RWPE2 (cell line): ENCODE results near the gene FBXO42.
A peak's percentile ranks its signal among the peaks of the same experiment; 100 is the strongest.

Experiments used
- ATAC-seq: fragments of 200-7000 bp; cut with Tn5 transposase; 3 replicates; pipeline ENCODE4 v1.9.1; 2021; ENCODE audit warnings: low read depth
- DNase-seq: peaks from one replicate; pipeline ENCODE4 v3.0.0-alpha.2; 2020; ENCODE audit warnings: low spot score
- H3K27ac ChIP-seq: fragments of 450-650 bp; 2 replicates; pipeline ENCODE4 v1.5.1; 2017; ENCODE audit warnings: mild to moderate bottlenecking; ENCODE audit not compliant: poor library complexity, severe bottlenecking
- H3K27me3 ChIP-seq: fragments of 250-450 bp; sonication (Bioruptor Pico); 2 replicates; pipeline ENCODE4 v1.5.1; 2021; ENCODE audit warnings: mild to moderate bottlenecking, moderate library complexity; ENCODE audit not compliant: insufficient read depth, poor library complexity, severe bottlenecking
- H3K36me3 ChIP-seq: fragments of 250-450 bp; sonication (Bioruptor Pico); 2 replicates; pipeline ENCODE4 v1.5.1; 2020; ENCODE audit warnings: low read depth, mild to moderate bottlenecking, moderate library complexity
- H3K4me1 ChIP-seq: fragments of 250-450 bp; sonication (Bioruptor Pico); 2 replicates; pipeline ENCODE4 v1.5.1; 2021; ENCODE audit warnings: mild to moderate bottlenecking, moderate library complexity; ENCODE audit not compliant: insufficient read depth, poor library complexity, severe bottlenecking
- H3K4me3 ChIP-seq: fragments of 250-450 bp; sonication (Bioruptor Pico); 2 replicates; pipeline ENCODE4 v1.5.1; 2021; ENCODE audit warnings: mild to moderate bottlenecking, moderate library complexity; ENCODE audit not compliant: severe bottlenecking
- H3K9me3 ChIP-seq: fragments of 250-450 bp; sonication (Bioruptor Pico); 2 replicates; pipeline ENCODE4 v1.5.1; 2021; ENCODE audit warnings: mild to moderate bottlenecking, moderate library complexity; ENCODE audit not compliant: severe bottlenecking
- CTCF ChIP-seq: fragments of 450-650 bp; IDR thresholded peaks from one replicate; pipeline ENCODE4 v1.5.1; 2017; ENCODE audit warnings: mild to moderate bottlenecking, moderate library complexity; ENCODE audit not compliant: poor library complexity, severe bottlenecking

Gene FBXO42

GRCh38 chr1:16307222-16307621 lies 45.1 kb downstream of the FBXO42 start:
- H3K27ac ChIP-seq = no peak overlapping the region
- TF ChIP-seq CTCF = no peak
- no peaks in the 10 kb centered on the region for H3K27me3 ChIP-seq
- peaks cover 3% of the 10 kb centered on the region for H3K9me3 ChIP-seq
- DNase-seq = no peak
- peaks cover 73% of the 10 kb centered on the region for H3K36me3 ChIP-seq
- H3K4me1 ChIP-seq = no peaks in the 10 kb centered on the region
- no peak for ATAC-seq
- H3K4me3 ChIP-seq = no peak overlapping the region

- Histone ChIP-seq H3K4me1 (peaks cover 8% of the 10 kb centered on the region), H3K27ac (no peak overlapping the region), H3K9me3 (peaks cover 3% of the 10 kb centered on the region), H3K4me3 (no peak overlapping the region), H3K36me3 (peaks cover 62% of the 10 kb centered on the region), H3K27me3 (no peaks in the 10 kb centered on the region)
- no peak for DNase-seq
- TF ChIP-seq CTCF = no peak
- ATAC-seq = no peak
Observed at GRCh38 chr1:16302709-16303627, 49.3 kb downstream of the FBXO42 start.

DNA sequence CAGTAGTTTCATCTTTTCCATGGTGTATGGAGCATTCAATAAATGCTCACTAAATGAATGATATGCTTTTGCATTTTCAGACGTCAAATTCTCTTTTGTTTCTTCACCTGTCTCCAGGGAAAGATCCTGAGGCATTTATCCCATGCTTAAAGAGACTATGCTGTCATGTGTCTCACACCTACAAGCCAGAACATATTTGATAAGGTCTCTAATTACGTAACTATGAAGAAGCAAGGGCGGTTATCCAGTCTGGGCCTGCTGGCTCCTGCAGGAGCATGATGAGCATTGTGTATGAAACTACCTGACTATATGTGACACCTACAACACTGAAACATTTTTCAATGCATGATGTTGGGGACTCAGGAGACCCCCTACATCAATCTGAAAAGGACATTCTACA lies 51.8 kb downstream of the FBXO42 start:
- Histone ChIP-seq H3K4me3 (no peak overlapping the region), H3K4me1 (peaks cover 8% of the 10 kb centered on the region), H3K9me3 (no peaks in the 10 kb centered on the region), H3K27me3 (no peaks in the 10 kb centered on the region), H3K27ac (no peak overlapping the region), H3K36me3 (peaks cover 50% of the 10 kb centered on the region)
- TF ChIP-seq CTCF = no peak
- peak; percentile 85 for ATAC-seq
- DNase-seq = no peak

DNA sequence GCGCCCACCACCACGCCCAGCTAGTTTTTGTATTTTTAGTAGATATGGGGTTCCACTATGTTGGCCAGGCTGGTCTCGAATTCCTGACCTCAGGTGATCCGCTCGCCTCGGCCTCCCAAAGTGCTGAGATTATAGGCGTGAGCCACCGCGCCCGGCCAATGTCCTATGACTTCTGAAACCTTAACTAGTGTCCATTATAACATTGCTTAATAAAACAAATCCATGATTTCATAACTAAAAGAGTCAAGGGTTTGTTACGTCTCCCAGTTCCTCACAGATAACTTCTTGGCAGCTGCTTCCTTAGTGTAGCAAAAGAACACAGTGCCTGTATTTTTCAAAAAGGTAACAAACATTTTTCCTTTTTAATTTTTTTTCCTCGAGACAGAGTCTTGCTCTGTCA lies 53.6 kb downstream of the FBXO42 start:
- Histone ChIP-seq H3K4me3 (no peak overlapping the region), H3K4me1 (peaks cover 8% of the 10 kb centered on the region), H3K27me3 (no peaks in the 10 kb centered on the region), H3K9me3 (no peaks in the 10 kb centered on the region), H3K27ac (no peak overlapping the region), H3K36me3 (peaks cover 52% of the 10 kb centered on the region)
- DNase-seq (no peak), ATAC-seq (no peak)
- TF ChIP-seq CTCF = no peak

GRCh38 chr1:16296643-16297042 lies 55.6 kb downstream of the FBXO42 start:
- DNase-seq (no peak), ATAC-seq (no peak)
- no peaks in the 10 kb centered on the region for H3K9me3 ChIP-seq
- H3K27ac ChIP-seq = no peak overlapping the region
- H3K27me3 ChIP-seq = no peaks in the 10 kb centered on the region
- H3K4me3 ChIP-seq = no peak overlapping the region
- peaks cover 8% of the 10 kb centered on the region for H3K4me1 ChIP-seq
- H3K36me3 ChIP-seq = peaks cover 57% of the 10 kb centered on the region
- no peak for TF ChIP-seq CTCF
